ENCODE measurements around the gene PLK5. TPM values are rescaled to one million over a fixed set of nuclear protein-coding genes. Genes with fewer than 3 reads are reported as not detected.

PLK5 gene
- total and polyA plus RNA-seq, 2 experiments from 2014 or later: 0.97 to 1.2 TPM

GRCh38 chr19:1505012-1505411, 18.9 kb upstream of the PLK5 start:
- peaks cover 20% of the 10 kb centered on the region for H3K9me3 Mint-ChIP-seq
- peaks cover 35% of the 10 kb centered on the region for H3K27me3 Mint-ChIP-seq (ENCODE audit: insufficient read depth, low read depth, poor library complexity)

More at GRCh38 chr19:1505012-1505411, 18.9 kb upstream of the PLK5 start:
- no peak overlapping the region for H3K27ac Mint-ChIP-seq
- Histone ChIP-seq H3K9me2 (ENCODE audit: insufficient read depth) (no peaks in the 10 kb centered on the region), H3K36me3 (ENCODE audit: insufficient read depth) (no peaks in the 10 kb centered on the region), H4K20me1 (replicated peaks; ENCODE audit: insufficient read depth) (no peaks in the 10 kb centered on the region), H3F3A (replicated peaks; ENCODE audit: low read depth) (peaks cover 12% of the 10 kb centered on the region; the same call in 1 of the 2 replicates), H3K27ac (ENCODE audit: low read depth) (no peak overlapping the region), H2AFZ (no peak overlapping the region), H3K4me2 (no peak overlapping the region), H3K4me1 (ENCODE audit: insufficient read depth) (0 out of 2 replicates have a peak, but pooled peaks cover 5% of the 10 kb centered on the region), H3K27me3 (ENCODE audit: insufficient read depth) (peaks cover 18% of the 10 kb centered on the region), H3K4me3 (no peak overlapping the region), H3K79me2 (replicated peaks; ENCODE audit: insufficient read depth) (no peaks in the 10 kb centered on the region)
- TF ChIP-seq JUNB (IDR thresholded peaks at IDR 0.05; ENCODE audit: unreplicated experiment): no peak
- TF ChIP-seq ZNF114 (CRISPR knock-in tag; IDR thresholded peaks at IDR 0.05): no peak
- no peak for TF ChIP-seq REST (IDR thresholded peaks at IDR 0.05; ENCODE audit: unreplicated experiment)
- TF ChIP-seq NANOG (IDR thresholded peaks at IDR 0.05; ENCODE audit: borderline replicate concordance): no peak
- TF ChIP-seq ZNF462 (CRISPR knock-in tag; IDR thresholded peaks at IDR 0.05): no peak
- no peak for TF ChIP-seq ZNF331 (CRISPR knock-in tag; IDR thresholded peaks at IDR 0.05; ENCODE audit: low read depth)
- no peak for TF ChIP-seq CTCF (conservative IDR thresholded peaks at IDR 0.05; ENCODE audit: low read depth in 2 of 2)
- no peak for TF ChIP-seq STAT1 (IDR thresholded peaks at IDR 0.05; ENCODE audit: unreplicated experiment)
- no peak for TF ChIP-seq POLR2AphosphoS5 (IDR thresholded peaks at IDR 0.05; ENCODE audit: low read depth)
- no peak for TF ChIP-seq CREB1 (CRISPR knock-in tag; IDR thresholded peaks at IDR 0.05; ENCODE audit: low read depth)
- TF ChIP-seq EZH2 (IDR thresholded peaks at IDR 0.05; ENCODE audit: low read depth, unreplicated experiment): no peak
- TF ChIP-seq, protein P1, sequence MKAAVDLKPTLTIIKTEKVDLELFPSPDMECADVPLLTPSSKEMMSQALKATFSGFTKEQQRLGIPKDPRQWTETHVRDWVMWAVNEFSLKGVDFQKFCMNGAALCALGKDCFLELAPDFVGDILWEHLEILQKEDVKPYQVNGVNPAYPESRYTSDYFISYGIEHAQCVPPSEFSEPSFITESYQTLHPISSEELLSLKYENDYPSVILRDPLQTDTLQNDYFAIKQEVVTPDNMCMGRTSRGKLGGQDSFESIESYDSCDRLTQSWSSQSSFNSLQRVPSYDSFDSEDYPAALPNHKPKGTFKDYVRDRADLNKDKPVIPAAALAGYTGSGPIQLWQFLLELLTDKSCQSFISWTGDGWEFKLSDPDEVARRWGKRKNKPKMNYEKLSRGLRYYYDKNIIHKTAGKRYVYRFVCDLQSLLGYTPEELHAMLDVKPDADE (IDR thresholded peaks at IDR 0.05): no peak
- no peak for TF ChIP-seq EZH2phosphoT487 (IDR thresholded peaks at IDR 0.05; ENCODE audit: unreplicated experiment)
- no peaks in the 10 kb centered on the region; the same call in 2 of the 3 replicates for H3K36me3 Mint-ChIP-seq (ENCODE audit: low read depth)
- ATAC-seq: no peak
- H3K4me3 Mint-ChIP-seq: no peak overlapping the region
- H3K4me1 Mint-ChIP-seq: peaks cover 2% of the 10 kb centered on the region
- DNase-seq (ENCODE audit: low spot score): no peak

Measured in GM23338 (cell line).